Neural crest cell (in vitro differentiated cells): ENCODE data around the gene DMRTC2. TPM values are rescaled to one million over a fixed set of nuclear protein-coding genes. Genes with fewer than 3 reads are reported as not detected.

Experiments used
- DNase-seq: peaks from one replicate; pipeline ENCODE4 v3.0.0; 2021; ENCODE audit warnings: low read depth, mixed read lengths, low spot score
- H3K27ac Mint-ChIP-seq: one replicate; pipeline ENCODE4 v1.8.0; 2021; ENCODE audit warnings: mild to moderate bottlenecking, mixed read lengths; ENCODE audit not compliant: unreplicated experiment
- H3K27me3 Mint-ChIP-seq: 2 replicates; pipeline ENCODE4 v1.8.0; 2021; ENCODE audit warnings: low read depth, mild to moderate bottlenecking, mixed read lengths
- H3K36me3 Mint-ChIP-seq: 2 replicates; pipeline ENCODE4 v1.8.0; 2021; ENCODE audit warnings: low read depth, mild to moderate bottlenecking, mixed read lengths
- H3K4me1 Mint-ChIP-seq: 2 replicates; pipeline ENCODE4 v1.8.0; 2021; ENCODE audit warnings: mixed read lengths
- H3K4me3 Mint-ChIP-seq: one replicate; pipeline ENCODE4 v1.8.0; 2021; ENCODE audit warnings: mild to moderate bottlenecking, mixed read lengths
- H3K9me3 Mint-ChIP-seq: 2 replicates; pipeline ENCODE4 v1.8.0; 2021; ENCODE audit warnings: mixed read lengths
- total RNA-seq: library from RNA; stranded (reverse); gene quantifications from 2 replicates; pipeline ENCODE4 v1.2.1, GENCODE V29; 2021
- TF ChIP-seq, protein P1 (sequence below): fragments of 200-600 bp; sonication (generic); conservative IDR thresholded peaks from 2 replicates; pipeline ENCODE4 v1.5.0; 2021; ENCODE audit warnings: antibody characterized with exemption, mild to moderate bottlenecking

DMRTC2 gene
- total RNA-seq, 1 donor from 2014 or later: not detected

- TF ChIP-seq, protein P1, sequence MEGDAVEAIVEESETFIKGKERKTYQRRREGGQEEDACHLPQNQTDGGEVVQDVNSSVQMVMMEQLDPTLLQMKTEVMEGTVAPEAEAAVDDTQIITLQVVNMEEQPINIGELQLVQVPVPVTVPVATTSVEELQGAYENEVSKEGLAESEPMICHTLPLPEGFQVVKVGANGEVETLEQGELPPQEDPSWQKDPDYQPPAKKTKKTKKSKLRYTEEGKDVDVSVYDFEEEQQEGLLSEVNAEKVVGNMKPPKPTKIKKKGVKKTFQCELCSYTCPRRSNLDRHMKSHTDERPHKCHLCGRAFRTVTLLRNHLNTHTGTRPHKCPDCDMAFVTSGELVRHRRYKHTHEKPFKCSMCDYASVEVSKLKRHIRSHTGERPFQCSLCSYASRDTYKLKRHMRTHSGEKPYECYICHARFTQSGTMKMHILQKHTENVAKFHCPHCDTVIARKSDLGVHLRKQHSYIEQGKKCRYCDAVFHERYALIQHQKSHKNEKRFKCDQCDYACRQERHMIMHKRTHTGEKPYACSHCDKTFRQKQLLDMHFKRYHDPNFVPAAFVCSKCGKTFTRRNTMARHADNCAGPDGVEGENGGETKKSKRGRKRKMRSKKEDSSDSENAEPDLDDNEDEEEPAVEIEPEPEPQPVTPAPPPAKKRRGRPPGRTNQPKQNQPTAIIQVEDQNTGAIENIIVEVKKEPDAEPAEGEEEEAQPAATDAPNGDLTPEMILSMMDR: no peak
- Mint-ChIP-seq H3K27ac (peak overlapping the region; percentile 88), H3K4me1 (peaks cover 43% of the 10 kb centered on the region), H3K36me3 (peaks cover 35% of the 10 kb centered on the region), H3K4me3 (peak overlapping the region; percentile 73), H3K9me3 (no peaks in the 10 kb centered on the region), H3K27me3 (peaks cover 6% of the 10 kb centered on the region)
- no peak for DNase-seq
Measured at GRCh38 chr19:41864374-41864773, 19.5 kb downstream of the DMRTC2 start.

DNA sequence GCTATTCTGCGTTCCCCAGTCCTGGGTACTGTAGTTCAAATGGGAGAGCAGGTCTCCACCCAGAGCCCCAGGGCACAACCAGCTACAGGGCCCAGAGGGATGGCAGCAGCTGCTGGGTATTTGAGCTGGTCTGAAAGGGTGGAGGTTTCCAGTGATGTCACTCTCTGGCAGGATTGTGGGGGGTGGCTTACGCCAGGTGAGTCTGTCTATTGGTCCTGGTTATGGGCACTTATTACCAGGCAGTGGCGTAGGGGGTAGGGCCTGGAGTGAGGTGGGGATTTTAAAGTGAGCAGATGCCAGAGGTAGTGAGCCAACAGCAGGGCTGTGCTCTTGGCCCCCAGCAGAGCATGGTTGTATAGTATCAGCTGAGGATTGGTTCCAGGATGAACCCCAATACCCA lies 21.4 kb downstream of the DMRTC2 start:
- TF ChIP-seq, protein P1: no peak
- H3K9me3 Mint-ChIP-seq: no peaks in the 10 kb centered on the region
- no peaks in the 10 kb centered on the region for H3K27me3 Mint-ChIP-seq
- H3K27ac Mint-ChIP-seq: no peak overlapping the region
- peak overlapping the region; percentile 67 for H3K4me3 Mint-ChIP-seq
- H3K4me1 Mint-ChIP-seq: peaks cover 30% of the 10 kb centered on the region
- peaks cover 37% of the 10 kb centered on the region for H3K36me3 Mint-ChIP-seq
- DNase-seq: no peak

- DNase-seq: no peak
- H3K27me3 Mint-ChIP-seq: peaks cover 3% of the 10 kb centered on the region
Measured at GRCh38 chr19:41868120-41868988, 23.5 kb downstream of the DMRTC2 start.

GRCh38 chr19:41868989-41869300 lies 24.1 kb downstream of the DMRTC2 start:
- H3K36me3 Mint-ChIP-seq: peaks cover 25% of the 10 kb centered on the region
- DNase-seq: no peak
- peaks cover 14% of the 10 kb centered on the region for H3K4me1 Mint-ChIP-seq
- TF ChIP-seq, protein P1: no peak
- H3K27ac Mint-ChIP-seq: no peak overlapping the region
- H3K9me3 Mint-ChIP-seq: no peaks in the 10 kb centered on the region
- H3K27me3 Mint-ChIP-seq: peaks cover 4% of the 10 kb centered on the region
- peak overlapping the region; percentile 51 for H3K4me3 Mint-ChIP-seq

More at GRCh38 chr19:41868120-41868988, 23.5 kb downstream of the DMRTC2 start:
- Mint-ChIP-seq H3K4me3 (peak overlapping the region; percentile 51), H3K9me3 (no peaks in the 10 kb centered on the region), H3K36me3 (peaks cover 28% of the 10 kb centered on the region), H3K4me1 (peaks cover 17% of the 10 kb centered on the region), H3K27ac (peak overlapping the region; percentile 50)
- TF ChIP-seq, protein P1: no peak

GRCh38 chr19:41869374-41869955 lies 24.6 kb downstream of the DMRTC2 start:
- H3K4me1 Mint-ChIP-seq: peaks cover 10% of the 10 kb centered on the region
- peaks cover 19% of the 10 kb centered on the region for H3K36me3 Mint-ChIP-seq
- H3K27me3 Mint-ChIP-seq: peaks cover 4% of the 10 kb centered on the region
- no peak for DNase-seq
- TF ChIP-seq, protein P1: no peak
- H3K27ac Mint-ChIP-seq: no peak overlapping the region
- H3K9me3 Mint-ChIP-seq: no peaks in the 10 kb centered on the region
- peak overlapping the region; percentile 6 for H3K4me3 Mint-ChIP-seq
